ENCODE results near the gene C10orf90.

C10orf90 gene

GRCh38 chr10:126461289-126461940 is 209.1 kb downstream of the C10orf90 start:
- no peak for TF ChIP-seq BACH2 (CRISPR knock-in tag; IDR thresholded peaks at IDR 0.05; ENCODE audit: borderline replicate concordance)
- no peak for TF ChIP-seq TCF4 (CRISPR knock-in tag; IDR thresholded peaks at IDR 0.05; ENCODE audit: borderline replicate concordance)
- no peak for TF ChIP-seq ZNF565 (CRISPR knock-in tag; conservative IDR thresholded peaks at IDR 0.05; ENCODE audit: low read depth)
- TF ChIP-seq CSDC2 (CRISPR knock-in tag; IDR thresholded peaks at IDR 0.05), result no peak
- TF ChIP-seq ARNTL (CRISPR knock-in tag; IDR thresholded peaks at IDR 0.05; ENCODE audit: borderline replicate concordance, low read depth), result no peak
- TF ChIP-seq, protein P1, sequence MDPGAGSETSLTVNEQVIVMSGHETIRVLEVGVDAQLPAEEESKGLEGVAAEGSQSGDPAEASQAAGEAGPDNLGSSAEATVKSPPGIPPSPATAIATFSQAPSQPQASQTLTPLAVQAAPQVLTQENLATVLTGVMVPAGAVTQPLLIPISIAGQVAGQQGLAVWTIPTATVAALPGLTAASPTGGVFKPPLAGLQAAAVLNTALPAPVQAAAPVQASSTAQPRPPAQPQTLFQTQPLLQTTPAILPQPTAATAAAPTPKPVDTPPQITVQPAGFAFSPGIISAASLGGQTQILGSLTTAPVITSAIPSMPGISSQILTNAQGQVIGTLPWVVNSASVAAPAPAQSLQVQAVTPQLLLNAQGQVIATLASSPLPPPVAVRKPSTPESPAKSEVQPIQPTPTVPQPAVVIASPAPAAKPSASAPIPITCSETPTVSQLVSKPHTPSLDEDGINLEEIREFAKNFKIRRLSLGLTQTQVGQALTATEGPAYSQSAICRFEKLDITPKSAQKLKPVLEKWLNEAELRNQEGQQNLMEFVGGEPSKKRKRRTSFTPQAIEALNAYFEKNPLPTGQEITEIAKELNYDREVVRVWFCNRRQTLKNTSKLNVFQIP (CRISPR knock-in tag; IDR thresholded peaks at IDR 0.05; ENCODE audit: borderline replicate concordance, low read depth), result no peak
- TF ChIP-seq PATZ1 (CRISPR knock-in tag; IDR thresholded peaks at IDR 0.05; ENCODE audit: borderline replicate concordance), result no peak
- no peak for TF ChIP-seq ZC3H10 (CRISPR knock-in tag; IDR thresholded peaks at IDR 0.05)
- TF ChIP-seq ISL1 (CRISPR knock-in tag; IDR thresholded peaks at IDR 0.05), result no peak
- TF ChIP-seq, protein P2, sequence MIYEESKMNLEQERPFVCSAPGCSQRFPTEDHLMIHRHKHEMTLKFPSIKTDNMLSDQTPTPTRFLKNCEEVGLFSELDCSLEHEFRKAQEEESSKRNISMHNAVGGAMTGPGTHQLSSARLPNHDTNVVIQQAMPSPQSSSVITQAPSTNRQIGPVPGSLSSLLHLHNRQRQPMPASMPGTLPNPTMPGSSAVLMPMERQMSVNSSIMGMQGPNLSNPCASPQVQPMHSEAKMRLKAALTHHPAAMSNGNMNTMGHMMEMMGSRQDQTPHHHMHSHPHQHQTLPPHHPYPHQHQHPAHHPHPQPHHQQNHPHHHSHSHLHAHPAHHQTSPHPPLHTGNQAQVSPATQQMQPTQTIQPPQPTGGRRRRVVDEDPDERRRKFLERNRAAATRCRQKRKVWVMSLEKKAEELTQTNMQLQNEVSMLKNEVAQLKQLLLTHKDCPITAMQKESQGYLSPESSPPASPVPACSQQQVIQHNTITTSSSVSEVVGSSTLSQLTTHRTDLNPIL (CRISPR knock-in tag; IDR thresholded peaks at IDR 0.05; ENCODE audit: low read depth), result no peak
- TF ChIP-seq ZFP3 (CRISPR knock-in tag; IDR thresholded peaks at IDR 0.05), result no peak
- TF ChIP-seq PPARA (CRISPR knock-in tag; IDR thresholded peaks at IDR 0.05; ENCODE audit: borderline replicate concordance), result no peak
- no peak for TF ChIP-seq GLIS3 (CRISPR knock-in tag; IDR thresholded peaks at IDR 0.05)
- no peak for TF ChIP-seq ZNF8 (CRISPR knock-in tag; IDR thresholded peaks at IDR 0.05)
- no peak for TF ChIP-seq OSR1 (CRISPR knock-in tag; IDR thresholded peaks at IDR 0.05)
- TF ChIP-seq, protein P3, sequence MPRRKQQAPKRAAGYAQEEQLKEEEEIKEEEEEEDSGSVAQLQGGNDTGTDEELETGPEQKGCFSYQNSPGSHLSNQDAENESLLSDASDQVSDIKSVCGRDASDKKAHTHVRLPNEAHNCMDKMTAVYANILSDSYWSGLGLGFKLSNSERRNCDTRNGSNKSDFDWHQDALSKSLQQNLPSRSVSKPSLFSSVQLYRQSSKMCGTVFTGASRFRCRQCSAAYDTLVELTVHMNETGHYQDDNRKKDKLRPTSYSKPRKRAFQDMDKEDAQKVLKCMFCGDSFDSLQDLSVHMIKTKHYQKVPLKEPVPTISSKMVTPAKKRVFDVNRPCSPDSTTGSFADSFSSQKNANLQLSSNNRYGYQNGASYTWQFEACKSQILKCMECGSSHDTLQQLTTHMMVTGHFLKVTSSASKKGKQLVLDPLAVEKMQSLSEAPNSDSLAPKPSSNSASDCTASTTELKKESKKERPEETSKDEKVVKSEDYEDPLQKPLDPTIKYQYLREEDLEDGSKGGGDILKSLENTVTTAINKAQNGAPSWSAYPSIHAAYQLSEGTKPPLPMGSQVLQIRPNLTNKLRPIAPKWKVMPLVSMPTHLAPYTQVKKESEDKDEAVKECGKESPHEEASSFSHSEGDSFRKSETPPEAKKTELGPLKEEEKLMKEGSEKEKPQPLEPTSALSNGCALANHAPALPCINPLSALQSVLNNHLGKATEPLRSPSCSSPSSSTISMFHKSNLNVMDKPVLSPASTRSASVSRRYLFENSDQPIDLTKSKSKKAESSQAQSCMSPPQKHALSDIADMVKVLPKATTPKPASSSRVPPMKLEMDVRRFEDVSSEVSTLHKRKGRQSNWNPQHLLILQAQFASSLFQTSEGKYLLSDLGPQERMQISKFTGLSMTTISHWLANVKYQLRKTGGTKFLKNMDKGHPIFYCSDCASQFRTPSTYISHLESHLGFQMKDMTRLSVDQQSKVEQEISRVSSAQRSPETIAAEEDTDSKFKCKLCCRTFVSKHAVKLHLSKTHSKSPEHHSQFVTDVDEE (CRISPR knock-in tag; IDR thresholded peaks at IDR 0.05), result no peak
- TF ChIP-seq RARB (CRISPR knock-in tag; IDR thresholded peaks at IDR 0.05), result no peak
- ATAC-seq, result no peak

DNA sequence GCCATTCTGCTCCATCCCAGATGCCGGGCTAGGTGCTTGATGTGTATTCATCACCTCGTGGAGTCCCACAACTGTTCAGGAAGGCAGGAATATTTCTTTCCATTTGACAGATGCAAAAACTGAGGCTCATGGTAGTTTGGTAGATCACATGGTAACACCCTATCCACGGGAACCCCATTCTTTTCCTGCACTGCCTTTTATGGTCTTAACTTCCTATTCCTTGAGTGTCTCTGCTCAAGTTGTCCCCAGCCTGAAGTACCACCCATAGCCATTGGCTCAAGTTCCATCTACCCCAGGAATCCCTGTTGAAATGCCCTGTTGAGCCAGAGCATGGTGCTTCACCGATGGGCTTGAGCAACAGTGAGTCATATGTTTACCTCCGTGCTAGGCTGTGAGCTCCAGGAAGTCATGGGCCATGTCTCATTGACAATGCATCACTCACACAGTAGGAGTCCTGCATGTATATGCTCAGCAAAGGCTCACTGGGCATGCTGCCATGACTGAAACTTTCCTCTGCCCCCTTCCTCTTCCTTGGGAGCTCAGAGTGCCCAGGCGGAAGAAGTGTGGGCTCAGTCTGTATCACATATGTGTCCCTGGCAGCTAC is 210.5 kb downstream of the C10orf90 start:
- ATAC-seq, result peak; percentile 56
- TF ChIP-seq, protein P3 (CRISPR knock-in tag; IDR thresholded peaks at IDR 0.05), result no peak
- TF ChIP-seq ZNF8 (CRISPR knock-in tag; IDR thresholded peaks at IDR 0.05) (no peak), BACH2 (CRISPR knock-in tag; IDR thresholded peaks at IDR 0.05; ENCODE audit: borderline replicate concordance) (no peak), ISL1 (CRISPR knock-in tag; IDR thresholded peaks at IDR 0.05) (no peak), TOX (CRISPR knock-in tag; IDR thresholded peaks at IDR 0.05; ENCODE audit: borderline replicate concordance) (no peak), TCF4 (CRISPR knock-in tag; IDR thresholded peaks at IDR 0.05; ENCODE audit: borderline replicate concordance) (no peak), ZC3H10 (CRISPR knock-in tag; IDR thresholded peaks at IDR 0.05) (no peak), RARB (CRISPR knock-in tag; IDR thresholded peaks at IDR 0.05) (no peak), PPARA (CRISPR knock-in tag; IDR thresholded peaks at IDR 0.05; ENCODE audit: borderline replicate concordance) (no peak)
- TF ChIP-seq, protein P4, sequence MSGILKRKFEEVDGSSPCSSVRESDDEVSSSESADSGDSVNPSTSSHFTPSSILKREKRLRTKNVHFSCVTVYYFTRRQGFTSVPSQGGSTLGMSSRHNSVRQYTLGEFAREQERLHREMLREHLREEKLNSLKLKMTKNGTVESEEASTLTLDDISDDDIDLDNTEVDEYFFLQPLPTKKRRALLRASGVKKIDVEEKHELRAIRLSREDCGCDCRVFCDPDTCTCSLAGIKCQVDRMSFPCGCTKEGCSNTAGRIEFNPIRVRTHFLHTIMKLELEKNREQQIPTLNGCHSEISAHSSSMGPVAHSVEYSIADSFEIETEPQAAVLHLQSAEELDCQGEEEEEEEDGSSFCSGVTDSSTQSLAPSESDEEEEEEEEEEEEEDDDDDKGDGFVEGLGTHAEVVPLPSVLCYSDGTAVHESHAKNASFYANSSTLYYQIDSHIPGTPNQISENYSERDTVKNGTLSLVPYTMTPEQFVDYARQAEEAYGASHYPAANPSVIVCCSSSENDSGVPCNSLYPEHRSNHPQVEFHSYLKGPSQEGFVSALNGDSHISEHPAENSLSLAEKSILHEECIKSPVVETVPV (CRISPR knock-in tag; IDR thresholded peaks at IDR 0.05), result no peak
